ENCODE measurements around the gene IRF4. TPM values are rescaled to one million over a fixed set of nuclear protein-coding genes. Genes with fewer than 3 reads are reported as not detected.

IRF4 gene
- total RNA-seq, 1 experiment from 2014 or later, result not detected

DNA sequence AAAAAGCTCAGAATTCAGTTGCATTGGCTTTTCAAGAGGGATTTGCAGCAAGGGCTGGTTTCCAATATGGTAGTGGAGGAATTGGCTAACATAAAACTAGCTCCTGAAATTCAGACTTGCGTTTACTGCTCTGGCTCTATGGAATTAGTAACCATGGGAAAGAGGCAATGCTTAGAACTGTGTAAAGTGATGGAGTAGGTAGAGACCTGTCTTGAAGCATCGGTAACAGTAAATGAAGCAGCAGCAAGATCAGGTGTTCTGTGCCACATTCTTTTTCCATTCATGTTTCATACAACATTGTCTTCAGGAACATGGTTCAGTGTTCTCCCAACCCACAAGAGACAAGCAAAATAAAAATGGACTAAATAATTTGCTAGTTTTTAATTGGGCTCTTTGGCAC lies 6.5 kb downstream of the IRF4 start:
- Histone ChIP-seq H3K27me3 (peaks cover 22% of the 10 kb centered on the region), H3K9me3 (no peaks in the 10 kb centered on the region), H3K4me3 (no peak overlapping the region), H3K36me3 (no peaks in the 10 kb centered on the region)
- DNase-seq, result no peak

DNA sequence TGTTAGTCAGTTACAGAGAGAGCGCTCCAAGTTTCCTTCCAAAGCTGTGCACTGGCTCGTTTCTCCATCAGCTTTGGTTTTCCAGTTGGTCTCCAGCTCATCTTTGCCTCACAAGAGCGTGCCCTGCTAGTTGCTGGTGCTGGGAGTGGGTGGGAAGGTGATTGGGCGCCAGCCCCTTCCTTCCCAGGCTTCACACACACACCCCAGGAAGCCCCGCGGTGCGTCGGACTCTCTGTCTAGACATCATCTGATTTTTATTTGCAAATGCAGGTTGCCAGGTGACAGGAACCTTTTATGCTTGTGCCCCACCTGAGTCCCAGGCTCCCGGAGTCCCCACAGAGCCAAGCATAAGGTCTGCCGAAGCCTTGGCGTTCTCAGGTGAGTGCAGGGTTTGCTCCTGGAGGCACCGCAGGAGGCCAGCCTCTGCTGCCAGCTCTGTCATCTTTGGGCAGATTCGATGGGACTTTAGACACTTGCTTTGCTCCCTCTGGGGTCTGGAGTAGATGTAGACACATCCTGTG lies 7.1 kb downstream of the IRF4 start:
- Histone ChIP-seq H3K4me3 (no peak overlapping the region), H3K9me3 (no peaks in the 10 kb centered on the region), H3K36me3 (no peaks in the 10 kb centered on the region), H3K27me3 (peaks cover 18% of the 10 kb centered on the region)
- DNase-seq, result no peak

DNA sequence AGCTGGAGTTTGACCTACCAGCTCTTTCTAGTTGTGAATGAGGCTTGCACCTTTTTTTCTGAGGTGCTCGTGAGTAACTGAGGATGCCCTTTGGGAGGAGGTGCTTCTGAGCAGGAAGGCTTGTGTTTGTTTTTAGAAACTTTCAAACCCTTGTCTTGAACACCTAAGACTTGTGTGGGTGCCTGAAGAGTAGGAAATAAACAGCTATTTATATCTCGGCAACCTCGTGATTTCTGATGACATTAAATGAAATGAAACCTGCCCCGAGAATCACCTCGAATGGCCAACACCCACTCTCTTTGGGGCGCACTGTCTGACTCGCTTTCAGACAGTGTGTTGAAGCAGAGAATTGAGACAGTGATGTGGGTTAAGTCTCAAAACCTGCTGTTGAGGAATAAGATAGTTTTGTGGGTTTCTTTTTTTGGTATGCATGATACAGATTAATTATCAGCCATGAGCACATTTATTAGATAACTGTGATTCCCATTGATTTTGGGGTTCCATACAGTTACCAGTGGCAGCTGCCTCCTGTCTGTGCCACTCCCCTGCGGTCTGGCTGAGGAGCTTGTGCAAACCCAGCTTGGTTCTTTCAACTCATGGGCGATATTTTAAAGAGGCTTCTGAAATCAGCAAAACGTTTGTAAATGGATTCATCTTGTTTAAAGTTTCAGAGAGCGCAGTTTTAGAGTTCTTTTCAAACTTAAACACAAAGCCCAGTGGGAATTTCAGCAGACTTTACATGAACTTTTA lies 8.4 kb downstream of the IRF4 start:
- Histone ChIP-seq H3K4me3 (no peak overlapping the region), H3K36me3 (no peaks in the 10 kb centered on the region), H3K27me3 (peaks cover 12% of the 10 kb centered on the region), H3K9me3 (no peaks in the 10 kb centered on the region)
- DNase-seq, result no peak

DNA sequence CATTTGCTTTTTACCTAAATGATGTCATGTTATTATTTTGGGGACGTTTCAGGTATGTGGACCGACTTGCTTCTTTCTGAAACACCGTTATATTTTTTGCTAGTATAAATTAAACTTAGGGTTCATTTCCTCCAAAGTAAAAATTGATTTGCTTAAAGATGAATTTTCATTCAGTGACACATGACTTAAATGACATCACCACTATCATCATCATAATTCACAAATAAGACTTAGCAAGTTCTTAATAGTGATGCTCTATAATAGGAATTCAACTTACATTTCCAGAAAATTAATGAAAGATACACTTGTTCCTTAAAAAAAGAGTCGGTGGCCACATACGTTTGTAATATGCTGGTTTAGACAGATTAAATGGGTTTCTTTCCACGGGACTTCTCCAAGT lies 9.3 kb downstream of the IRF4 start:
- Histone ChIP-seq H3K9me3 (no peaks in the 10 kb centered on the region), H3K36me3 (no peaks in the 10 kb centered on the region), H3K27me3 (peaks cover 12% of the 10 kb centered on the region), H3K4me3 (no peak overlapping the region)
- DNase-seq, result no peak

DNA sequence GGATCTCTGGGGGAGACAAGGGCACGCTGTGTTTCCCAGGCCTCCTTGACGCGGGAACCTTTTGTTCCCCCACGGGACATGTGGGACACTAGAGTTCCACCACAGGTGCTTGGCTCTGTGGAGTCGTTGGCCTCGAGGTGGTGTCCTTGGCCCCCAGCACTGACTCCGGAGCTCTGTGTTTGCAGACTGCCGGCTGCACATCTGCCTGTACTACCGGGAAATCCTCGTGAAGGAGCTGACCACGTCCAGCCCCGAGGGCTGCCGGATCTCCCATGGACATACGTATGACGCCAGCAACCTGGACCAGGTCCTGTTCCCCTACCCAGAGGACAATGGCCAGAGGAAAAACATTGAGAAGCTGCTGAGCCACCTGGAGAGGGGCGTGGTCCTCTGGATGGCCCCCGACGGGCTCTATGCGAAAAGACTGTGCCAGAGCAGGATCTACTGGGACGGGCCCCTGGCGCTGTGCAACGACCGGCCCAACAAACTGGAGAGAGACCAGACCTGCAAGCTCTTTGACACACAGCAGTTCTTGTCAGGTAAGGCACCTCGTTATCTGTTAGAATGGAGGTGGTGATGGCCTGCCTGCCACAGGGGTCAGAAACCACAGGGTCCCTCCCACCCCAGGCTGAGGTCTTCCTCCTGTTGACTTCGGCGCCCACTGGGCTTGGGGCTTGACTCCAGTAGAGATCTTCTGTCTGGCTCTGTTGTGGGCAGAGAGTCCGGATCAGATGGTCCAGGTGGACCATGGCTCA lies 9.9 kb downstream of the IRF4 start:
- DNase-seq, result no peak
- Histone ChIP-seq H3K9me3 (no peaks in the 10 kb centered on the region), H3K4me3 (no peak overlapping the region), H3K27me3 (peaks cover 12% of the 10 kb centered on the region), H3K36me3 (no peaks in the 10 kb centered on the region)

DNA sequence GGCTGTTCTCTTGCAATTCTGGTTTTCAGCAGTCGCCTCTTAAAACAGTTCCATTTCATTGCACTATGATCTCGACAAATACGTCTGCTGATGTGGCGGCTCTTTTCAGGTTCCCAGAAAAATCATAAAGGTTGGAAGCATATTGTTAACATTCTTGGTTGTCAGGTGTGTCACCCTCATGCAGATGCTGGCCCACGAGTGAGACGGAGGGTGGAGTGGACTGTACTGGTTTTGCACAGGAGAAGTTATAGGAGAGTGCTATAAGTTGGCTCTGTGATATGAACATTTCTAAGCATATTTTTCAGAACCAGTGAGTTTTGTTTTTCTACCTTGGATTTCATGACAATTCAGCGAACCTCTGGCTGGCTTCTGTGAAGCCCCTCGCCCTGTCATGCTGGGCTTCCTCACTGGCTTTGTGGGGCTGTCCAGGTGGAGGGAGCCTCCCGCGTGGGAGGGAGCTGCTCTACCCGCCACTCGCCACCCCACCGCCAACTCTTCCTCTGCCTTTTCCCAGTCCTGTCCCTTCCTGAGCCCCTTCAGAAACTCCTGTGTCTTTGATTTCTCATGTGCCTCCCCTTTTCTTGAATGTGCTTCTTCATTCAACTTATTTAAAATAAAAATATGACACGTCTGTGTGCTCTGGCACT lies 10.6 kb downstream of the IRF4 start:
- no peak for DNase-seq
- Histone ChIP-seq H3K9me3 (no peaks in the 10 kb centered on the region), H3K4me3 (no peak overlapping the region), H3K36me3 (no peaks in the 10 kb centered on the region), H3K27me3 (peaks cover 12% of the 10 kb centered on the region)

DNA sequence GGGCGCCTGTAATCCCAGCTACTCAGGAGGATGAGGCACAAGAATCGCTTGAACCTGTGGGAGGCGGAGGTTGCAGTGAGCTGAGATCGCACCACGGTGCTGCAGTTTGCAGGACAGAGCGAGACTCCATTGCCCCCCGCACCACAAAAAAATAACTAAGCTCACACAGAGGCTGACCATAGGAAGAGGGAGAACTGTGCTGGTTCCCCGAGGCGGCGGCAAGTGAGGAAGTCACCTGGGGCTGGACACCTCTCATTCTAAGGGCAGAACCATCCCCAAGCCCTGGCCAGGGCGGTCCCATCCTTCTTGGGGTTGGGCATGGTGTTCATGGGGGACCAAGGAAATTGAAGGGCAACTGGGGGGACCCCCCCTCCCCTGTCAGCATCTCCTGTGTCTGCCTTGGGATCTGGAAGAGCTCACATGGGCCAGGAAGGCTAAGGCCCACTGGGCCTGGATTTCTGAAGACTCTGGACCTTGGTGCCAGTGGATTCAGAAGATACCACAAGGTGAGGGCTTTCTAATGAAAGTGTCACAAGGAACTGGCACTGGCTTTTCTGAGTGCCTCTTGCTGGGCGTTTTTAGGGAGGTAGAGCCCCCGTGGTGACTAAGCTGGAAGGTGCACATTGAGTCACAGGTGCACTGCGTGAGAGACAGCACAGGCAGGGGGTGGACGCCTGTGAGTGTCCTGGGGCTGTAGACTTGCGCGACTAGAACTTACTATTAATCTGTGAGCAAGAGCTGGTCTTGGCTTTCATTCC lies 11.5 kb downstream of the IRF4 start:
- DNase-seq, result no peak
- Histone ChIP-seq H3K27me3 (peaks cover 8% of the 10 kb centered on the region), H3K4me3 (no peak overlapping the region), H3K9me3 (no peaks in the 10 kb centered on the region), H3K36me3 (no peaks in the 10 kb centered on the region)

DNA sequence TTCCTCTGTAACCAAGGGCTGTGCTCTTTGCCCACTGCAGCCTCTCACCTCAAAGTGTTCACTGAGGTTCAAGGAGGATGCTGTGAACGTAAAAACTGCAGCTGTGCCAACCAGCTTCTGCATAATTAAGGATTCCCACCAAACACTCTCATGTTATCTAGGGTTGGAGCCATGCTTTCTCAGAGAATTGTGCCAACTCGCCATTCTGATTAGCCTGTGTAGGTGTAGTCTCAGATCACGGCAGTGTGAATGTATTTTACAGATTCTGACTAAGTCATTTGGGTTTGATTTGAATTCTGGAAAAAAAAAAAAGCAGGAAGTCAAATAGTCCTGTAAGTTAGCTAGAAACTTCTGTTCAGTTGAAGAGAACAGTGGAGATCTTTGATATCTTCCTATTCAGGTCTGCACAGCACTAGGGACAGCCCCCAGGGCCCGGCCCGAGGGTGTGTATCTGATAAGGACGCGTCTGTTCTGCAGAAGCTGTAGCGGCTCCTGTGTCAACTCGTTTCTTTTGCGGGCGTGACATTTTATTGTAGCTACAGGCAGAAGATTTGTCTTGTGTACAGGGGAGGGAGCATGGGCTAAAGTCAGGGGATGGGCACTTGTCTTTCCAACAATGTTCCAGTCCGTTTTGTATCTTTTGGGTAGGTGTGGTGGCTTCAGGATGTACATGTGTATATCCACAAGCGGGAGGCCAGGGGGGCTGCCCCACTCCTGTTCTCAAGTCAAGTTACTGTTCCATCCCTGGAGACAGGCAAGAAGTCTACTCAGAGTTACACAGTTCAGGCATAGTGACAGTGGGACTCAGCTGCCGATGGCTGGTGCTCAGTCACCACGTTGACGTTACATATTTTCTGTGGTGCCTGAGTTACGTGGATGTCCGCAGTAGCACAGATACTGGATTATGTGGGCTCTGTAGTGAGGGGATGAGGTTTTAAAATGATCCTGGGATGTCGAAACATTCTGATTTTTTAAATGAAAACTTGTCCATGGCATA lies 12.4 kb downstream of the IRF4 start:
- Histone ChIP-seq H3K9me3 (no peaks in the 10 kb centered on the region), H3K36me3 (no peaks in the 10 kb centered on the region), H3K27me3 (no peaks in the 10 kb centered on the region; the same call in 1 of the 2 replicates), H3K4me3 (no peak overlapping the region)
- DNase-seq, result no peak

DNA sequence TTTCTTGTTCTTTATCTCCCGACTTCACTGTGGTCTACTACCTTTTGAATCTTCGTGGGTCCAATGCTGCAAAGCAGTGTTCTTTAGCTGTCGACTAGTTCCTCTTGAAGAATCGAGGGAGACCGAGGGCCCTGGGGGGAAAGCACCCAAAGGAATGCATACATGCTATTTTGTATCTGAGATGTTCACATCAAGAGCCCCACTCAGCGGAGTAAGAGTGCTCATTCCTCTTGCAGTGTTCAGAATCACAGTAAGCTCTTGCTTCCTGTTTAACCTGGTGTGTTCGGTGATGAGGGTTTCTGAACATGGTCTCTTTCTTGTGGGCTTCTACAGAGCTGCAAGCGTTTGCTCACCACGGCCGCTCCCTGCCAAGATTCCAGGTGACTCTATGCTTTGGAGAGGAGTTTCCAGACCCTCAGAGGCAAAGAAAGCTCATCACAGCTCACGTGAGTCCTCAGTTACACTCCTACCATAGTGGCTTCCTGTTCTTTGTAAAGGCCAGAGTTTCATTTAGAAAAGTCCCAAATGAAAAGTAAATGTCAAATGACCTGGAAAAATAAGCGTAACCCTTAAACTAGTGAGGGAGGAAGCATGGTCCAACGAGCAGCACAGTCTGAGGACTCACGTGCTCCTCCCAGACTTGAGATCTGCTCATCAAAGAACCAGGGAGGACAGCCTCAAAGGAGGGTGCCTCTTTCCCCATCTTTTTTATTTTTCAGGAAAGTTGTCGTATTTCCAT lies 13.3 kb downstream of the IRF4 start:
- Histone ChIP-seq H3K9me3 (no peaks in the 10 kb centered on the region), H3K36me3 (no peaks in the 10 kb centered on the region), H3K27me3 (no peaks in the 10 kb centered on the region; the same call in 1 of the 2 replicates), H3K4me3 (no peak overlapping the region)
- no peak for DNase-seq

DNA sequence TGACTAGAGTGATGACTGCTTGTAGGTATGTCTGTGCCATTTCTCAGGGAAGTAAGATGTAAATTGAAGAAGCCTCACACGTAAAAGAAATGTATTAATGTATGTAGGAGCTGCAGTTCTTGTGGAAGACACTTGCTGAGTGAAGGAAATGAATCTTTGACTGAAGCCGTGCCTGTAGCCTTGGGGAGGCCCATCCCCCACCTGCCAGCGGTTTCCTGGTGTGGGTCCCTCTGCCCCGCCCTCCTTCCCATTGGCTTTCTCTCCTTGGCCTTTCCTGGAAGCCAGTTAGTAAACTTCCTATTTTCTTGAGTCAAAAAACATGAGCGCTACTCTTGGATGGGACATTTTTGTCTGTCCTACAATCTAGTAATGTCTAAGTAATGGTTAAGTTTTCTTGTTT lies 16.6 kb downstream of the IRF4 start:
- Histone ChIP-seq H3K36me3 (no peaks in the 10 kb centered on the region), H3K4me3 (no peak overlapping the region), H3K27me3 (peaks cover 4% of the 10 kb centered on the region), H3K9me3 (no peaks in the 10 kb centered on the region)
- no peak for DNase-seq

DNA sequence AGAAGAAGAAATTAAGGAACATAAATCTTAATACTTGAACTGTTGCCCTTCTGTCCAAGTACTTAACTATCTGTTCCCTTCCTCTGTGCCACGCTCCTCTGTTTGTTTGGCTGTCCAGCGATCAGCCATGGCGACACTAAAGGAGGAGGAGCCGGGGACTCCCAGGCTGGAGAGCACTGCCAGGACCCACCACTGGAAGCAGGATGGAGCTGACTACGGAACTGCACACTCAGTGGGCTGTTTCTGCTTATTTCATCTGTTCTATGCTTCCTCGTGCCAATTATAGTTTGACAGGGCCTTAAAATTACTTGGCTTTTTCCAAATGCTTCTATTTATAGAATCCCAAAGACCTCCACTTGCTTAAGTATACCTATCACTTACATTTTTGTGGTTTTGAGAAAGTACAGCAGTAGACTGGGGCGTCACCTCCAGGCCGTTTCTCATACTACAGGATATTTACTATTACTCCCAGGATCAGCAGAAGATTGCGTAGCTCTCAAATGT lies 17.1 kb downstream of the IRF4 start:
- DNase-seq, result peak; percentile 52
- no peaks in the 10 kb centered on the region for H3K9me3 ChIP-seq
- peaks cover 4% of the 10 kb centered on the region for H3K27me3 ChIP-seq
- no peak overlapping the region for H3K4me3 ChIP-seq
- no peaks in the 10 kb centered on the region for H3K36me3 ChIP-seq

DNA sequence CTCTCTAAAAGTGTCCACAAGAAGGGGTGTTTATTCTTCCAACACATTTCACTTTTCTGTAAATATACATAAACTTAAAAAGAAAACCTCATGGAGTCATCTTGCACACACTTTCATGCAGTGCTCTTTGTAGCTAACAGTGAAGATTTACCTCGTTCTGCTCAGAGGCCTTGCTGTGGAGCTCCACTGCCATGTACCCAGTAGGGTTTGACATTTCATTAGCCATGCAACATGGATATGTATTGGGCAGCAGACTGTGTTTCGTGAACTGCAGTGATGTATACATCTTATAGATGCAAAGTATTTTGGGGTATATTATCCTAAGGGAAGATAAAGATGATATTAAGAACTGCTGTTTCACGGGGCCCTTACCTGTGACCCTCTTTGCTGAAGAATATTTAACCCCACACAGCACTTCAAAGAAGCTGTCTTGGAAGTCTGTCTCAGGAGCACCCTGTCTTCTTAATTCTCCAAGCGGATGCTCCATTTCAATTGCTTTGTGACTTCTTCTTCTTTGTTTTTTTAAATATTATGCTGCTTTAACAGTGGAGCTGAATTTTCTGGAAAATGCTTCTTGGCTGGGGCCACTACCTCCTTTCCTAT lies 17.9 kb downstream of the IRF4 start:
- Histone ChIP-seq H3K36me3 (no peaks in the 10 kb centered on the region), H3K4me3 (no peak overlapping the region), H3K27me3 (peaks cover 4% of the 10 kb centered on the region), H3K9me3 (no peaks in the 10 kb centered on the region; the same call in 1 of the 2 replicates)
- no peak for DNase-seq

DNA sequence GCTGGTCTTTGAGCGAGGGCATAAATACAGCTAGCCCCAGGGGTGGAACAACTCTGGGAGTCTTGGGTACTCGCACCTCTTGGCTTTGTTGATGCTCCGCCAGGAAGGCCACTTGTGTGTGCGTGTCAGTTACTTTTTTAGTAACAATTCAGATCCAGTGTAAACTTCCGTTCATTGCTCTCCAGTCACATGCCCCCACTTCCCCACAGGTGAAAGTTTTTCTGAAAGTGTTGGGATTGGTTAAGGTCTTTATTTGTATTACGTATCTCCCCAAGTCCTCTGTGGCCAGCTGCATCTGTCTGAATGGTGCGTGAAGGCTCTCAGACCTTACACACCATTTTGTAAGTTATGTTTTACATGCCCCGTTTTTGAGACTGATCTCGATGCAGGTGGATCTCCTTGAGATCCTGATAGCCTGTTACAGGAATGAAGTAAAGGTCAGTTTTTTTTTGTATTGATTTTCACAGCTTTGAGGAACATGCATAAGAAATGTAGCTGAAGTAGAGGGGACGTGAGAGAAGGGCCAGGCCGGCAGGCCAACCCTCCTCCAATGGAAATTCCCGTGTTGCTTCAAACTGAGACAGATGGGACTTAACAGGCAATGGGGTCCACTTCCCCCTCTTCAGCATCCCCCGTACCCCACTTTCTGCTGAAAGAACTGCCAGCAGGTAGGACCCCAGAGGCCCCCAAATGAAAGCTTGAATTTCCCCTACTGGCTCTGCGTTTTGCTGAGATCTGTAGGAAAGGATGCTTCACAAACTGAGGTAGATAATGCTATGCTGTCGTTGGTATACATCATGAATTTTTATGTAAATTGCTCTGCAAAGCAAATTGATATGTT lies 19.2 kb downstream of the IRF4 start:
- Histone ChIP-seq H3K9me3 (no peaks in the 10 kb centered on the region; the same call in 1 of the 2 replicates), H3K4me3 (no peak overlapping the region), H3K27me3 (peaks cover 4% of the 10 kb centered on the region), H3K36me3 (no peaks in the 10 kb centered on the region)
- DNase-seq, result no peak
